HEK293 (cell line): ENCODE data around the gene MYO9B.

Experiments
- CTCF ChIA-PET: fragments of 350-600 bp; formaldehyde crosslinking; extraction: SDS; loops from one replicate; lab custom pipeline; 2021; ENCODE audit warnings: antibody characterized with exemption; lab: Yijun Ruan, JAX
- POLR2A ChIA-PET: fragments of 300-600 bp; formaldehyde crosslinking; extraction: SDS; loops from one replicate; lab custom pipeline; 2020; ENCODE audit warnings: antibody characterized with exemption, inconsistent platforms; lab: Yijun Ruan, JAX
- H3K27ac ChIP-seq: fragments of 200-500 bp; sonication (Bioruptor generic); 2 replicates; pipeline ENCODE4 v1.5.1; 2014; ENCODE audit warnings: low read depth, low read length, control low read depth, inconsistent platforms; ENCODE audit errors: extremely low read depth
- H3K36me3 ChIP-seq, 2 experiments: fragments of 200-500 bp in 1 of 2; sonication (Bioruptor generic) in 1 of 2; 1 replicate in 1 of 2; 2 replicates in 1 of 2; pipeline ENCODE4 v1.5.1; 2014 to 2017; ENCODE audit warnings: inconsistent platforms in 2 of 2, low read length in 2 of 2; ENCODE audit not compliant: control insufficient read depth in 2 of 2, insufficient read depth in 1 of 2
- H3K4me1 ChIP-seq: fragments of 200-500 bp; sonication (Bioruptor generic); 2 replicates; pipeline ENCODE4 v1.5.1; 2014; ENCODE audit warnings: mild to moderate bottlenecking, low read length, inconsistent platforms; ENCODE audit not compliant: control insufficient read depth, insufficient read depth
- H3K4me3 ChIP-seq: 2 replicates; pipeline ENCODE4 v1.5.1; 2011; ENCODE audit warnings: low read depth, mild to moderate bottlenecking, control low read depth, low read length, moderate library complexity
- H3K9me3 ChIP-seq: fragments of 200-500 bp; sonication (Bioruptor generic); 2 replicates; pipeline ENCODE4 v1.5.1; 2014; ENCODE audit warnings: low read depth, low read length, inconsistent platforms; ENCODE audit not compliant: control insufficient read depth, insufficient read depth
- EGR2 ChIP-seq: fragments of 450-650 bp; formaldehyde crosslinking; IDR thresholded peaks from 2 replicates; pipeline ENCODE4 v1.5.1; 2016; ENCODE audit warnings: low read depth, missing biosample characterization, missing genetic modification characterization
- TRIM28 ChIP-seq: IDR thresholded peaks from 2 replicates; pipeline ENCODE4 v1.6.1; 2011; ENCODE audit warnings: low read length, control low read depth, borderline replicate concordance
- ZFHX2 ChIP-seq: fragments of 450-650 bp; formaldehyde crosslinking; conservative IDR thresholded peaks from 2 replicates; pipeline ENCODE4 v1.5.1; 2016; ENCODE audit warnings: missing biosample characterization, missing genetic modification characterization
- ZNF121 ChIP-seq: fragments of 450-650 bp; formaldehyde crosslinking; IDR thresholded peaks from 2 replicates; pipeline ENCODE4 v1.5.1; 2016; ENCODE audit warnings: missing biosample characterization, missing genetic modification characterization
- ZNF174 ChIP-seq: fragments of 450-650 bp; formaldehyde crosslinking; IDR thresholded peaks from 2 replicates; pipeline ENCODE4 v1.5.0; 2017; ENCODE audit warnings: missing biosample characterization, mild to moderate bottlenecking, missing genetic modification characterization
- ZNF184 ChIP-seq: fragments of 450-650 bp; IDR thresholded peaks from 2 replicates; pipeline ENCODE4 v1.5.1; 2018; ENCODE audit warnings: missing biosample characterization, mild to moderate bottlenecking, missing genetic modification characterization
- ZNF366 ChIP-seq: fragments of 450-650 bp; formaldehyde crosslinking; conservative IDR thresholded peaks from 2 replicates; pipeline ENCODE4 v1.5.1; 2016; ENCODE audit warnings: missing biosample characterization, missing genetic modification characterization
- ZNF394 ChIP-seq: fragments of 450-650 bp; formaldehyde crosslinking; IDR thresholded peaks from 2 replicates; pipeline ENCODE4 v1.5.1; 2016; ENCODE audit warnings: missing biosample characterization, missing genetic modification characterization, mild to moderate bottlenecking, moderate library complexity, borderline replicate concordance
- ZNF423 ChIP-seq: fragments of 450-650 bp; formaldehyde crosslinking; IDR thresholded peaks from 2 replicates; pipeline ENCODE4 v1.5.1; 2016; ENCODE audit warnings: missing biosample characterization, missing genetic modification characterization
- ZNF585B ChIP-seq: fragments of 450-650 bp; formaldehyde crosslinking; IDR thresholded peaks from 2 replicates; pipeline ENCODE4 v1.5.1; 2016; ENCODE audit warnings: missing biosample characterization, missing genetic modification characterization
- ZNF658 ChIP-seq: fragments of 450-650 bp; formaldehyde crosslinking; IDR thresholded peaks from 2 replicates; pipeline ENCODE4; 2016; ENCODE audit warnings: missing biosample characterization, missing genetic modification characterization
- ZNF792 ChIP-seq: fragments of 450-650 bp; formaldehyde crosslinking; IDR thresholded peaks from 2 replicates; pipeline ENCODE4 v1.5.1; 2016; ENCODE audit warnings: missing biosample characterization, missing genetic modification characterization
- ZSCAN30 ChIP-seq: fragments of 450-650 bp; IDR thresholded peaks from 2 replicates; pipeline ENCODE4 v1.5.1; 2018; ENCODE audit warnings: missing biosample characterization, mild to moderate bottlenecking, missing genetic modification characterization, moderate library complexity
- TF ChIP-seq, protein P1 (sequence below): fragments of 450-650 bp; formaldehyde crosslinking; IDR thresholded peaks from 2 replicates; pipeline ENCODE4 v1.5.1; 2016; ENCODE audit warnings: missing biosample characterization, missing genetic modification characterization
- TF ChIP-seq, protein P2 (sequence below): fragments of 450-650 bp; formaldehyde crosslinking; optimal IDR thresholded peaks from 2 replicates; pipeline ENCODE3; 2016; ENCODE audit warnings: missing biosample characterization, mild to moderate bottlenecking, missing genetic modification characterization
- TF ChIP-seq, protein P3 (sequence below): fragments of 450-650 bp; formaldehyde crosslinking; IDR thresholded peaks from 2 replicates; pipeline ENCODE4 v1.5.1; 2016; ENCODE audit warnings: missing biosample characterization, missing genetic modification characterization
- TF ChIP-seq, protein P4 (sequence below): fragments of 450-650 bp; formaldehyde crosslinking; IDR thresholded peaks from 2 replicates; pipeline ENCODE4 v1.5.1; 2016; ENCODE audit warnings: missing biosample characterization, missing genetic modification characterization

The MYO9B gene

DNA sequence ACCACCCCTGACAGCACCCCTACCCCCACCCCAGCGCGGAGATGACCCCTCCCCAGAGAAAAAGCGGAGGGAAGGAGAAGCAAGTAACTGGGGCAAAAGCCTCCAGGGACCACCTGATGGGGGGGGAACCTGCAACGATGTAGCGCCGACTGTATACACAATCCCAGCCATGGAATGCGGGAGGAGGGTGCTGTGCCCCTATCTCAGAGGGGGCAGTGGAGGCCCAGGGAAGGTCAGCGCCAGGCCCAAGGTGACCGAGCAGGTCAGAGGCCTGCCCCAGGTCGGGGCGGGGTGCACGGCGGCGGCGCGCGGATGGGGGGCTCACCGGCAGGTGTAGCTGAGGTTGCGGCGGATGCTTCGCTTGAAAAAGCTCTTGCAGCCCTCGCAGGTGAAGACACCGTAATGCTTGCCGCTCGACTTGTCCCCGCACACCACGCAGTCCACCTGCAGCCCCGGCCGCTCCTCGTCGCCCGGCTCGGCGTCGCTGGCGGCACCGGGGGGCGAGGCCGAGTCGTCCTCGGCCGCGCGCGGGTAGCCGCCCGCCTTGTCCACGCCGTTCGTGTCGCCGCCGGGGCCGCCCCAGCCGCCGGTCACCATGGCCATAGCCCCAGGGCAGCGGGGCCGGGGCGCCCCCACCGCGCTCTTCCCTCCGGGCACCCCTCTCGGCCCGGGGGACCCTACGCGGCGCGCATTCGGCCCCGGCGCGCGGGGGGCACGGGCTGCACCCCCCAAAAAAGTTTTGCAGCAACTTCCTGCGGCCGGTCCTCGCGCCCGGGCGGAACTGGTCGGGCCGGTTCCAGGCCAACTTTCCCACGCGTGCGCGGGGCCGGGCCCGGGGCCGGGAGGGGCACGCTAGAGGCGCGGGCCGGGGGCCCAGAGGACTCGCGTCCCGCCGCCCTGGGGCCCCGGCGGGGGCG, 169.3 kb downstream of the MYO9B start (continued):
- TF ChIP-seq, protein P1, sequence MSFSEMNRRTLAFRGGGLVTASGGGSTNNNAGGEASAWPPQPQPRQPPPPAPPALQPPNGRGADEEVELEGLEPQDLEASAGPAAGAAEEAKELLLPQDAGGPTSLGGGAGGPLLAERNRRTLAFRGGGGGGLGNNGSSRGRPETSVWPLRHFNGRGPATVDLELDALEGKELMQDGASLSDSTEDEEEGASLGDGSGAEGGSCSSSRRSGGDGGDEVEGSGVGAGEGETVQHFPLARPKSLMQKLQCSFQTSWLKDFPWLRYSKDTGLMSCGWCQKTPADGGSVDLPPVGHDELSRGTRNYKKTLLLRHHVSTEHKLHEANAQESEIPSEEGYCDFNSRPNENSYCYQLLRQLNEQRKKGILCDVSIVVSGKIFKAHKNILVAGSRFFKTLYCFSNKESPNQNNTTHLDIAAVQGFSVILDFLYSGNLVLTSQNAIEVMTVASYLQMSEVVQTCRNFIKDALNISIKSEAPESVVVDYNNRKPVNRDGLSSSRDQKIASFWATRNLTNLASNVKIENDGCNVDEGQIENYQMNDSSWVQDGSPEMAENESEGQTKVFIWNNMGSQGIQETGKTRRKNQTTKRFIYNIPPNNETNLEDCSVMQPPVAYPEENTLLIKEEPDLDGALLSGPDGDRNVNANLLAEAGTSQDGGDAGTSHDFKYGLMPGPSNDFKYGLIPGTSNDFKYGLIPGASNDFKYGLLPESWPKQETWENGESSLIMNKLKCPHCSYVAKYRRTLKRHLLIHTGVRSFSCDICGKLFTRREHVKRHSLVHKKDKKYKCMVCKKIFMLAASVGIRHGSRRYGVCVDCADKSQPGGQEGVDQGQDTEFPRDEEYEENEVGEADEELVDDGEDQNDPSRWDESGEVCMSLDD (tag by site-specific recombination) = peak; percentile 75
- TF ChIP-seq TRIM28 (no peak), ZSCAN30 (0 out of 2 replicates have a peak, but pooled peaks have one; percentile 28), ZNF394 (tag by site-specific recombination) (0 out of 2 replicates have a peak, but pooled peaks have one; percentile 12)
- TF ChIP-seq, protein P2, sequence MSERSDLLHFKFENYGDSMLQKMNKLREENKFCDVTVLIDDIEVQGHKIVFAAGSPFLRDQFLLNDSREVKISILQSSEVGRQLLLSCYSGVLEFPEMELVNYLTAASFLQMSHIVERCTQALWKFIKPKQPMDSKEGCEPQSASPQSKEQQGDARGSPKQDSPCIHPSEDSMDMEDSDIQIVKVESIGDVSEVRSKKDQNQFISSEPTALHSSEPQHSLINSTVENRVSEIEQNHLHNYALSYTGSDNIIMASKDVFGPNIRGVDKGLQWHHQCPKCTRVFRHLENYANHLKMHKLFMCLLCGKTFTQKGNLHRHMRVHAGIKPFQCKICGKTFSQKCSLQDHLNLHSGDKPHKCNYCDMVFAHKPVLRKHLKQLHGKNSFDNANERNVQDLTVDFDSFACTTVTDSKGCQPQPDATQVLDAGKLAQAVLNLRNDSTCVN (tag by site-specific recombination) = peak; percentile 71

DNA sequence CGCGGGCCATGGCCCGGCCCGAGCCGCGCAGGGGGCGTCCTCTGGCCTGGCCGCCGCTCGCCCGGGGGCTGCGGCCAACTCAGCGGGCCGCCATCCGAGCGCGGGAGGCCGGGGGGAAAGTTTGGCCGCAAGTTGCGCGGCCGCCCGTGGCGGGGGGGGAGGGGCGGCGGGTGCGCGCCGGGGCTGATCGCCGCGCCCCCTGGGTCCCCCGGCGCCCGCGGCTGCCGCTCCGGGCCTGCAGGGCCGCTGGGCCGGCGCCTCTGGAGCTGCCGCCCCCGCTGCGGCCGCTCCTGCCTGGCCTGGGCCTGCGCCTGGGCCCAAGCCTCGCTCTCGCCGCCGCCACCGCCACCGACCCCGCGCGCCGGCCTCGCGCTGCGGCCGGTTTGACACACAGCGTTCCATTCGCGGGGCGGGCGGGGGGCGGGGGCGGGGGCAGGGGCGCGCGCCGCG, 170.0 kb downstream of the MYO9B start, which contains the start of gene NR2F6:
NR2F6 (minus strand) TSS at position 385 of the 450 bp plus-strand sequence. CDS start 699 bp downstream, outside the sequence.
- Histone ChIP-seq H3K27ac (peak within 1 kb of the TSS; percentile 82; the same call in 1 of the 2 replicates), H3K36me3 (peaks cover 0 to 8% of the 10 kb centered on the region in 2 experiments; a peak in 1 of 3 replicates), H3K4me1 (peaks cover 10% of the 10 kb centered on the region), H3K9me3 (no peaks in the 10 kb centered on the region), H3K4me3 (peak within 1 kb of the TSS; percentile 76)
- ChIA-PET POLR2A (interaction anchor here (0.6 to 6.8 kb wide), 6 partner anchors 10 to 87 kb away, joined by 3 to 29 read pairs (median 3); partner anchors contain the start of genes BABAM1, MRPL34, OCEL1 and USE1), CTCF (interaction anchor here (0.6 kb wide), 1 partner anchor 52 kb away, joined by 3 read pairs; no protein-coding TSS in a partner anchor)
- TF ChIP-seq ZNF658 (tag by site-specific recombination) = no peak
- TF ChIP-seq ZNF184 (tag by site-specific recombination) = no peak
- no peak for TF ChIP-seq ZNF121 (tag by site-specific recombination)
- TF ChIP-seq ZNF366 (tag by site-specific recombination) = no peak
- TF ChIP-seq ZNF174 (tag by site-specific recombination) = no peak
- TF ChIP-seq ZNF585B (tag by site-specific recombination) = no peak
- TF ChIP-seq ZNF423 (tag by site-specific recombination) = no peak

DNA sequence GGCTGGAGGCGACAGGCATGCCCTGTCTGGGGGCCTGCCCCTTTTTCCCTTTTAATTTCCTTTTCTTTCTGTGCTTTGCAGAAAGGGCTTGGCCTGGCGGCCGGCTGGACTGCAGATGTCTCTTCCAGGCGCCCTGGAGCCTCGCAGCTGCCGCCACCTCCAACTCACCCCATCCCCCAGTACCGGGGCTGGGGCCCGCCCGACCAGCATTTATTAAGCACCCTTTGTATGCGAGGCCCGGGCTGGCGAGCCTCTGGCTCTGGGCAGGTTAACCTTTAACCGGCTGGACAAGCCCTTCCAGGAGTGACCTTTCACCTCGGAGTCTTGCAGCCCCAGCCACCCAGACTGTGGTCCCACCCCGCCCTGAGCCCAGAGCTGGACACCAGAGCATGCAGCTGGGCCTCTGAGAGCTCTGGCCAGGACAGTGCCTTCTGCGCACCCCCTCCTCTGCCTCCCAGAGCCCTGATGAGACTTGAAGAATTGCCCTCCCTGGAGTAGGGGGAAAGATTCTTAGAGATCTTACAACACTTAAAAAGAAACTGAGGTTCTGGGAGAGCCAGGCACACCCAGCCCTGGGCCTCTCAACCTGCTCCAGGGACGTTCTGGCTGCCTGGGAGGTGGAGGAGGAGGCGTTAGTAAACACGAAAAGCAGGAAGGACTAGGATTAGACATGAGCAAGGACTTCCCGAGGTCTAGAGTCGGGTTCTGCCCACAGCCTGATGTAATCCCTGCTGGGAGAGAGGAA, 171.3 kb downstream of the MYO9B start:
- Histone ChIP-seq H3K4me1 (peaks cover 10% of the 10 kb centered on the region), H3K4me3 (peak overlapping the region; percentile 45), H3K36me3 (no peaks in the 10 kb centered on the region), H3K9me3 (no peaks in the 10 kb centered on the region), H3K27ac (peak overlapping the region; percentile 79; the same call in 1 of the 2 replicates)
- POLR2A ChIA-PET = no interaction called here
- TF ChIP-seq EGR2 (tag by site-specific recombination) (peak; percentile 73; the same call in 1 of the 2 replicates), ZFHX2 (tag by site-specific recombination) (peak; percentile 83), ZNF792 (tag by site-specific recombination) (peak; percentile 78; the same call in 1 of the 2 replicates)
- TF ChIP-seq, protein P3, sequence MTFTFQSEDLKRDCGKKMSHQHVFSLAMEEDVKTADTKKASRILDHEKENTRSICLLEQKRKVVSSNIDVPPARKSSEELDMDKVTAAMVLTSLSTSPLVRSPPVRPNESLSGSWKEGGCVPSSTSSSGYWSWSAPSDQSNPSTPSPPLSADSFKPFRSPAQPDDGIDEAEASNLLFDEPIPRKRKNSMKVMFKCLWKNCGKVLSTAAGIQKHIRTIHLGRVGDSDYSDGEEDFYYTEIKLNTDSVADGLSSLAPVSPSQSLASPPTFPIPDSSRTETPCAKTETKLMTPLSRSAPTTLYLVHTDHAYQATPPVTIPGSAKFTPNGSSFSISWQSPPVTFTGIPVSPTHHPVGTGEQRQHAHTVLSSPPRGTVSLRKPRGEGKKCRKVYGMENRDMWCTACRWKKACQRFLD (tag by site-specific recombination) = no peak
- TF ChIP-seq, protein P4, sequence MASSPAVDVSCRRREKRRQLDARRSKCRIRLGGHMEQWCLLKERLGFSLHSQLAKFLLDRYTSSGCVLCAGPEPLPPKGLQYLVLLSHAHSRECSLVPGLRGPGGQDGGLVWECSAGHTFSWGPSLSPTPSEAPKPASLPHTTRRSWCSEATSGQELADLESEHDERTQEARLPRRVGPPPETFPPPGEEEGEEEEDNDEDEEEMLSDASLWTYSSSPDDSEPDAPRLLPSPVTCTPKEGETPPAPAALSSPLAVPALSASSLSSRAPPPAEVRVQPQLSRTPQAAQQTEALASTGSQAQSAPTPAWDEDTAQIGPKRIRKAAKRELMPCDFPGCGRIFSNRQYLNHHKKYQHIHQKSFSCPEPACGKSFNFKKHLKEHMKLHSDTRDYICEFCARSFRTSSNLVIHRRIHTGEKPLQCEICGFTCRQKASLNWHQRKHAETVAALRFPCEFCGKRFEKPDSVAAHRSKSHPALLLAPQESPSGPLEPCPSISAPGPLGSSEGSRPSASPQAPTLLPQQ (tag by site-specific recombination) = 0 out of 2 replicates have a peak, but pooled peaks have one; percentile 7
- CTCF ChIA-PET = no interaction called here
